Chondrocyte (in vitro differentiated cells): ENCODE results near the gene UCHL5. TPM values are rescaled to one million over a fixed set of nuclear protein-coding genes. Genes with fewer than 3 reads are reported as not detected.

Experiments
- DNase-seq: peaks from one replicate; pipeline ENCODE4 v3.0.0; 2021; ENCODE audit warnings: mixed read lengths, low spot score
- H3K27ac Mint-ChIP-seq: one replicate; pipeline ENCODE4 v1.8.0; 2021; ENCODE audit warnings: mild to moderate bottlenecking, moderate library complexity, mixed read lengths; ENCODE audit not compliant: unreplicated experiment
- H3K27me3 Mint-ChIP-seq: 2 replicates; pipeline ENCODE4 v1.8.0; 2021; ENCODE audit warnings: low read depth, mixed read lengths
- H3K36me3 Mint-ChIP-seq: 2 replicates; pipeline ENCODE4 v1.8.0; 2021; ENCODE audit warnings: low read depth, mixed read lengths
- H3K4me1 Mint-ChIP-seq: 2 replicates; pipeline ENCODE4 v1.8.0; 2021; ENCODE audit warnings: low read depth, mild to moderate bottlenecking, mixed read lengths
- H3K4me3 Mint-ChIP-seq: one replicate; pipeline ENCODE4 v1.8.0; 2021; ENCODE audit warnings: mild to moderate bottlenecking, moderate library complexity, mixed read lengths; ENCODE audit not compliant: unreplicated experiment
- H3K9me3 Mint-ChIP-seq: 2 replicates; pipeline ENCODE4 v1.8.0; 2021; ENCODE audit warnings: low read depth, mixed read lengths
- total RNA-seq: library from RNA; stranded (reverse); gene quantifications from 3 replicates; pipeline ENCODE4 v1.2.1, GENCODE V29; 2021
- TF ChIP-seq, protein P1 (sequence below): fragments of 200-600 bp; sonication (generic); IDR thresholded peaks from 2 replicates; pipeline ENCODE4 v1.5.0; 2021; ENCODE audit warnings: antibody characterized with exemption, mild to moderate bottlenecking, moderate library complexity

The UCHL5 gene
- total RNA-seq, 1 donor from 2014 or later: 23.8 TPM

DNA sequence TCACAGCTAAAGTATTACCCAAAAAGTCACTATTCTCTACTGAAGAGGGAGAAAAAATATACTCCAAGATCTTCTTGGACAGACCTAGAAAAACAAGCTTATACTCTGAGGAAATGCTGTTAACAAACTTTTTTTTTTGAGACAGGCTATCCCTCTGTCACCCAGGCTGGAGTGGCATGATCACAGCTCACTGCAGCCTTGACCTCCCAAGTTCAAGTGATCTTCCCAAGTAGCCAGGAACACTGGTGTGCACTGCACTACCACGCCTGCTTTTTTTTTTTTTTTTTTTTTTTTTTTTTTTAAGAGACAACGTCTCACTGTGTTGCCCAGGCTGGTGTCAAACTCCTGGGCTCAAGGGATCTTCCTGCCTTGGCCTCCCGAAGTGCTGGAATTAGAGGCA, 28.7 kb upstream of the UCHL5 start:
- no peak for DNase-seq
- Mint-ChIP-seq H3K9me3 (no peaks in the 10 kb centered on the region), H3K4me1 (peaks cover 18% of the 10 kb centered on the region), H3K27me3 (no peaks in the 10 kb centered on the region), H3K4me3 (no peak overlapping the region), H3K36me3 (peaks cover 16% of the 10 kb centered on the region), H3K27ac (peak overlapping the region; percentile 79)
- TF ChIP-seq, protein P1, sequence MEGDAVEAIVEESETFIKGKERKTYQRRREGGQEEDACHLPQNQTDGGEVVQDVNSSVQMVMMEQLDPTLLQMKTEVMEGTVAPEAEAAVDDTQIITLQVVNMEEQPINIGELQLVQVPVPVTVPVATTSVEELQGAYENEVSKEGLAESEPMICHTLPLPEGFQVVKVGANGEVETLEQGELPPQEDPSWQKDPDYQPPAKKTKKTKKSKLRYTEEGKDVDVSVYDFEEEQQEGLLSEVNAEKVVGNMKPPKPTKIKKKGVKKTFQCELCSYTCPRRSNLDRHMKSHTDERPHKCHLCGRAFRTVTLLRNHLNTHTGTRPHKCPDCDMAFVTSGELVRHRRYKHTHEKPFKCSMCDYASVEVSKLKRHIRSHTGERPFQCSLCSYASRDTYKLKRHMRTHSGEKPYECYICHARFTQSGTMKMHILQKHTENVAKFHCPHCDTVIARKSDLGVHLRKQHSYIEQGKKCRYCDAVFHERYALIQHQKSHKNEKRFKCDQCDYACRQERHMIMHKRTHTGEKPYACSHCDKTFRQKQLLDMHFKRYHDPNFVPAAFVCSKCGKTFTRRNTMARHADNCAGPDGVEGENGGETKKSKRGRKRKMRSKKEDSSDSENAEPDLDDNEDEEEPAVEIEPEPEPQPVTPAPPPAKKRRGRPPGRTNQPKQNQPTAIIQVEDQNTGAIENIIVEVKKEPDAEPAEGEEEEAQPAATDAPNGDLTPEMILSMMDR: no peak

DNA sequence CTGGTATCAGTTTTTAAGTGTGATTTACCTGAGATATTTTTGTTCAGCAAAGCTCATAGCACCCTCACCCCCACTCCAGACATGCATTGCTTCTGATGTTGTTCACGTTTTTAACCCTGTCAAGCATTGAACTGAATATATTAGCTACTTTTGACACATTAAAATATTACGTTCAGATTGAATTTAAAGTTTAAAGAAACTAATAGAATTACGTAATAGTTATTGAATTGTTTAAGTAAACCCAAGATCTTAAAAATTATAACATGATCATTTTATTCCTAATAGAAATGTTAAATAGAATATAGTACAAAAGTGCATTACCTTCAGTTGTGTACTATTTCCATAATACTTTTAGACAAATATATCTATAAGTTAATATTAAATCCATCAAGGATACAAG, 27.2 kb upstream of the UCHL5 start:
- TF ChIP-seq, protein P1: no peak
- H3K9me3 Mint-ChIP-seq: no peaks in the 10 kb centered on the region

DNA sequence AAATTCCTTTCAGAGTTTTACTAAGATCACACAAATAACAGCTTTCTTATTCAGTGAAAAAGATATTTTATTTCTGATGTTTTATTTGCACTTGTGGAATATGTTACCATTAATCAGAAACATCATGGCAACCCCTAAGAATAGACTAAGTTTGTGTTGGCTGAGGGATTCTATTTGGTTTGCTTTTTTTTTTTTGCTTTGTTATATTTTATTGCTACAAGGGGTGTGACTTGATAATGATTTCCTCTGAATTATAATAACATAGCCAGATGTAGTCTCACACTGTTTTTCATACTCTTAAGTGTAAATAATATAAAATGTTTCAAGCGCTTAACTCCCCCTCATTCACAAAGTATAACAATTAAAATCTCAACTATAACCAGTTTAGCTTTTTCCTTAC, 26.1 kb upstream of the UCHL5 start:
- Mint-ChIP-seq H3K36me3 (peaks cover 24% of the 10 kb centered on the region), H3K9me3 (no peaks in the 10 kb centered on the region)
- TF ChIP-seq, protein P1: no peak

More for the DNA sequence above, 27.2 kb upstream of the UCHL5 start:
- Mint-ChIP-seq H3K4me1 (peaks cover 18% of the 10 kb centered on the region), H3K4me3 (no peak overlapping the region), H3K36me3 (peaks cover 21% of the 10 kb centered on the region), H3K27ac (no peak overlapping the region), H3K27me3 (no peaks in the 10 kb centered on the region)
- DNase-seq: no peak

DNA sequence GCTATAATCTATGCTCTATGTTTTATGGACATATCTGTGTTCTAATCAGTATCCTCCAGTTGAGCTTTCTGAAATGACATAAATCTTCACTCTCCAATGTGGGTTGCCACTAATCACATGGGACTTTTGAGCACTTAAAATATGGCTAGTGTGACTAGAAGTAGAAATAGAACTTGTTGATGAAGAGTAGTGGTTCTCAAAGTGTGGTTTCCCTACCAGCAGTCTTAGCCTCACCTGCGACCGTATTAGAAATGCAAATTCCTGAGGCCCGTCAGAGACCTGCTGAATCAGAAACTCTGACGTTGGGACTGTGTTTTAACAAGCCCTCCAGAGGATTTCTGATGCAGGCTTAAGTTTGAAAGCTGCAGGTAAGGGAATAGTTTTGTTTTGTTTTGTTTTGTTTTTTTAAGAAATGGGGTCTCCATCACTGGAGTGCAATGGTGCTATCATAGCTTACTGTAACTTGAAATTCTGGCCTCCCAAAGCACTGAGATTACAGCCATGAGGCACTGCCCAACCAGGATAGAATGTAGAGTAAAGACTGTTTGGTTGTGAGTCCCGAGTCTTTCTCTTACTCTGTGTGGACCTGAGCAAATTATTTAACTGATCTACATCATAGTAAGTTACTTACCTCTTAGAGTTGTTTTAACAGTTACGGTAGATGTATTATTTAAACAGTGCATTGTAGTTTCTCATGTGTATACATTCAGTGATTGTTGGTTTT, 24.4 kb upstream of the UCHL5 start:
- Mint-ChIP-seq H3K27me3 (no peaks in the 10 kb centered on the region), H3K36me3 (peaks cover 36% of the 10 kb centered on the region), H3K4me1 (peaks cover 18% of the 10 kb centered on the region), H3K27ac (no peak overlapping the region), H3K9me3 (peaks cover 3% of the 10 kb centered on the region), H3K4me3 (no peak overlapping the region)
- TF ChIP-seq, protein P1: no peak
- DNase-seq: no peak

More for the DNA sequence above, 26.1 kb upstream of the UCHL5 start:
- no peak for DNase-seq
- Mint-ChIP-seq H3K4me3 (no peak overlapping the region), H3K4me1 (peaks cover 18% of the 10 kb centered on the region), H3K27ac (no peak overlapping the region), H3K27me3 (no peaks in the 10 kb centered on the region)

DNA sequence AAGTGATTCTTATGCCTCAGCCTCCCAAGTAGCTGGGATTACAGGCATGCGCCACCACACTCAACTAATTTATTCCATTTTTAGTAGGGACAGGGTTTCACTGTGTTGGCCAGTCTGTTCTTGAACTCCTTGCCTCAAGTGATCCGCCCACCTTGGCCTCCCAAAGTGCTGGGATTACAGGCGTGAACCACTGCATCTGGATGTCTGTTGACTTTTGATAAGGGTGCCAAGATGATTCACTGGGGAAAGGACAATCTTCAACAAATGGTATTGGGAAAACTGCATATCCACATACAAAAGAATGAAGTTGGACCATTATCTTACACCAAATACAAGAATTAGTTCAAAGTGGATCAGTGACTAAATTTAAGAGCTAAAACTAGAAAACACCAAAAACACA, 20.0 kb upstream of the UCHL5 start:
- TF ChIP-seq, protein P1: no peak
- H3K4me1 Mint-ChIP-seq: no peaks in the 10 kb centered on the region
- DNase-seq: no peak
- H3K27ac Mint-ChIP-seq: no peak overlapping the region
- no peaks in the 10 kb centered on the region for H3K27me3 Mint-ChIP-seq
- no peak overlapping the region for H3K4me3 Mint-ChIP-seq
- H3K36me3 Mint-ChIP-seq: peaks cover 39% of the 10 kb centered on the region
- H3K9me3 Mint-ChIP-seq: peaks cover 12% of the 10 kb centered on the region
